ENCODE measurements around the gene KRTAP5-6.

Gene KRTAP5-6

GRCh38 chr11:1703146-1703545 lies 6.2 kb downstream of the KRTAP5-6 start:
- DNase-seq = no peak

- DNase-seq = no peak
Observed at GRCh38 chr11:1705126-1706052, 8.4 kb downstream of the KRTAP5-6 start.

GRCh38 chr11:1706634-1707400 lies 9.8 kb downstream of the KRTAP5-6 start:
- no peak for DNase-seq

GRCh38 chr11:1707751-1708150 lies 10.8 kb downstream of the KRTAP5-6 start:
- DNase-seq = no peak

- no peak for DNase-seq
Observed at GRCh38 chr11:1708716-1709115, 11.7 kb downstream of the KRTAP5-6 start.

DNA sequence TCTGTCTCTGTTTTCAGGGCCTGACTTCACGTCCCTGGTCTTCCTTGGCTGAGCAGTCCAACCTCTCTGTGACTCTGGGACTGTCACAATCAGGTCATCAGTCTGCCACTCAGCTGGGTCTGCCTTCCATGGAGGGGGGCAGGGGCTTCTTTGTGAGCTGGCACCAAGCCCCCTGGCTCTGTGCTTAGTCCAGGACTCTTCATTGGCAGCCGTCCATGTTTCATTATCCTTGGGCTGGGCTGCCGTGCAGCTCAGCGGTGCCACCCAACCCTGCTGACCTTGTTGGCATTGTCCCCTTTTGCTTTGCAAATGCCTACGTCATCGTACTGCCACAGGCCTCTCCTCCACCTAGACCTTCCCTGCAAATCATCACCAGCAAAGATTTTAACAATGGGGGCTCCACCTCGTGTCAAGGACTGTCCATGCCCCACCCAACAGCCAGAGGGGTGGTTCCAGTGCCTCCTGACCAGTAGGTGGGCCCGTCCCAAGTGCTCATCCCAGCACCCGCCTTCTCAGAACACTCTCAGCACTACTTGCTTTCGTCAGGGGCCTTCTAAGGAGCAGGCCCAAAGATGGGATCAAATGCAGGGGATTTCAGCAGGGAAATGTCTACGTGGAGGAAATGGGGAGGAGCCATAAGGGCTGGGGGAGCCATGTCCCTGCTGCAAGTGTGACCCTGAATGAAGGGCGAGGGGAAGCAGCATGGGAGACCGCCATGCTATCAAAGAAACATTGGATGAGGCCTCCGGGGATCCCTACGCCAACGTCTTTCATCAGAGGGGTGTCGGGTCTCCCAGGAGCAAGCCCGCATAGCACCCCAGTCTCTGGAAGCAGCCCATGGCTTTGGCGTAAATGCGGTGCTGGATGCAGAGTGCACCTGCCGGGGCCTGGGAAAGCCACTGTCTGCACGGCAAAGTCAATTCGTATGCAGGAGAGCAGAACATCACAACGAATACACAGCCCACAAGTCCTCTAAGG lies 18.2 kb downstream of the KRTAP5-6 start:
- DNase-seq = no peak

DNA sequence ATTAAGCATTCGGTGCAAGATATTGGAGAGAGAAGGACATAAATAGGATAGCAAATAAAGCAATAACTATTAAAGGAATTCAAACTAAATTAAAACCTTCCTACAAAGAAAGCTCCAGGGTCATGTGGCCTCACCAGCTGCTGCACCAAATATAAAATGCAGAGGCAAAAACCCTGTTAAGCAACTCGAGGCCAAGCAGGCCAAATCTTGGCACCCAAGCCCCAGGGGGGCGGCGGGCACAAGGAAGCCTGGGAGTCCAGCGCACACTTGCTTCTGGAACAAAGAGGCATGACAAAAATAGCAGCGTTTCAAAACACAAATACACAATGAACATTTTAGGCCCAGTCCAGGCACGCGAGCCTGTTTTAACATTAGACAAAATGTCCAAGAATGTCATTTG lies 20.8 kb downstream of the KRTAP5-6 start:
- DNase-seq = no peak

DNA sequence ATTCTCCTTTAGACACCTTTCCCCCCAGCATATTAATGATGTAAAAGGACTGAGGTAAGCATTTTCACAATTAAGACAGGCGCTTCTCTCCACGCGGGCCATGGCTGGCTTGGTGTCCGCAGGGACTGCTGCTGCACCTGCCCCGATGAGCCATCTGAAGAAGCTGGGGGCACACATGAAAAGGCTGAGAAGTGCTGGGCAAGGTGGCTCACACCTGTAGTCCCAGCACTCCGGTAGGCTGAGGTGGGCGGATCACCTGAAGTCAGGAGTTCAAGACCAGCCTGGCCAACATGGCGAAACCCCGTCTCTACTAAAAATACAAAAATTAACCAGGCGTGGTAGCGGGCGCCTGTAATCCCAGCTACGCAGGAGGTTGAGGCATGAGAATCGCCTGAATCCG lies 21.3 kb downstream of the KRTAP5-6 start:
- no peak for DNase-seq

GRCh38 chr11:1719781-1720180 lies 22.8 kb downstream of the KRTAP5-6 start:
- DNase-seq = no peak

- DNase-seq = no peak
Observed at GRCh38 chr11:1727096-1727690, 30.2 kb downstream of the KRTAP5-6 start.

DNA sequence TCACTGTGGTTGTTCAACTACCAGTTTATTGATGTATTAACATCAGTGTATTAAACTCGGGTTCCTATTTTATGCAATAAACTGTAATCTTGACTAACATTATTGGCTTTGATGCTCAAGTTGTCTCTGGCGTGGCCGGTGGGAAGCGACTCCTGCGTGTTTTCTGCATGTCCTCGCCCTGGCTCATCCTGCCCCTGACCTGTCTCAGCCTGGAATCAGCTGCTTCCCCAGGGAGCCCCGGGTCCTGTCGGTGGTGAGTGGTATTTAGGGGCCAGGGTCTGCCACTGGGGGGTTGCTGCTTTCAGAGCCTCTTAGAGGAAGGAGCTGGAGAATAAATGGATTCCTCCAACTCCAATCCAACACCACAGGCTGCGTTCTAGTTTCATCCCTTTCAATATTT lies 30.9 kb downstream of the KRTAP5-6 start:
- DNase-seq = no peak

GRCh38 chr11:1728301-1728700 lies 31.3 kb downstream of the KRTAP5-6 start:
- DNase-seq = no peak

GRCh38 chr11:1728931-1729691 lies 32.1 kb downstream of the KRTAP5-6 start:
- DNase-seq = no peak

- DNase-seq = no peak
Observed at GRCh38 chr11:1729692-1730011, 32.7 kb downstream of the KRTAP5-6 start.

GRCh38 chr11:1730059-1730629 lies 33.1 kb downstream of the KRTAP5-6 start:
- no peak for DNase-seq

GRCh38 chr11:1731451-1732059 lies 34.6 kb downstream of the KRTAP5-6 start:
- no peak for DNase-seq

- no peak for DNase-seq
Observed at GRCh38 chr11:1732418-1733008, 35.5 kb downstream of the KRTAP5-6 start.

- no peak for DNase-seq
Observed at GRCh38 chr11:1733009-1733715, 36.2 kb downstream of the KRTAP5-6 start.

GRCh38 chr11:1733716-1734640 lies 37.0 kb downstream of the KRTAP5-6 start:
- no peak for DNase-seq

All from activated naive CD4-positive, alpha-beta T cell (primary cell).